ENCODE data around the gene WWOX. TPM values are rescaled to one million over a fixed set of nuclear protein-coding genes. Genes with fewer than 3 reads are reported as not detected.

The WWOX gene
- total and polyA plus RNA-seq, 7 donors = 7.1 to 46.8 (median 16.1) TPM

DNA sequence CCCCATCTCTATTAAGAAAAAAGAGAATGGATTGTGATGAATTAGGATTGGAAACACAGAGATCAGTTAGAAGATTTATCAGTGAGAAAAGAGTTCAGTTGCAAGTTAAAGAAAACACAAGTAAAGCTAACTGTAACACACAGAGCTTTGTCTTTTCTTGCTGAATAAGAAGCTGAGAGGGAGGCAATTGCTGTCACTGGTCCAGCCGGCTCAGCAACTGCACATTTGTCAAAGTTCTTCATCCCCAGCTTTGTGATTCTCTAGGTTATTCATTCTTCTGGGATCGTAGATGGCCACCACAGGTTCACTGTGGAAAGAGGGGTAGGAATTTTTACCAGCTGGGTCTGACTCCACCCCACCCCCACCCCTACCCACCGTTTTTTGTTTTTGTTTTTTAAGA lies 615.7 kb downstream of the WWOX start:
- intact Hi-C loops (cut with DNase I) = no loop called here
- no peak for TF ChIP-seq EP300 (IDR thresholded peaks at IDR 0.05)
- no peak for TF ChIP-seq POLR2AphosphoS5 (IDR thresholded peaks at IDR 0.05)
- TF ChIP-seq POLR2A (IDR thresholded peaks at IDR 0.05) = no peak
- TF ChIP-seq, protein P1, sequence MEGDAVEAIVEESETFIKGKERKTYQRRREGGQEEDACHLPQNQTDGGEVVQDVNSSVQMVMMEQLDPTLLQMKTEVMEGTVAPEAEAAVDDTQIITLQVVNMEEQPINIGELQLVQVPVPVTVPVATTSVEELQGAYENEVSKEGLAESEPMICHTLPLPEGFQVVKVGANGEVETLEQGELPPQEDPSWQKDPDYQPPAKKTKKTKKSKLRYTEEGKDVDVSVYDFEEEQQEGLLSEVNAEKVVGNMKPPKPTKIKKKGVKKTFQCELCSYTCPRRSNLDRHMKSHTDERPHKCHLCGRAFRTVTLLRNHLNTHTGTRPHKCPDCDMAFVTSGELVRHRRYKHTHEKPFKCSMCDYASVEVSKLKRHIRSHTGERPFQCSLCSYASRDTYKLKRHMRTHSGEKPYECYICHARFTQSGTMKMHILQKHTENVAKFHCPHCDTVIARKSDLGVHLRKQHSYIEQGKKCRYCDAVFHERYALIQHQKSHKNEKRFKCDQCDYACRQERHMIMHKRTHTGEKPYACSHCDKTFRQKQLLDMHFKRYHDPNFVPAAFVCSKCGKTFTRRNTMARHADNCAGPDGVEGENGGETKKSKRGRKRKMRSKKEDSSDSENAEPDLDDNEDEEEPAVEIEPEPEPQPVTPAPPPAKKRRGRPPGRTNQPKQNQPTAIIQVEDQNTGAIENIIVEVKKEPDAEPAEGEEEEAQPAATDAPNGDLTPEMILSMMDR (IDR thresholded peaks at IDR 0.05) = no peak
- Histone ChIP-seq H3K4me3 (no peak overlapping the region), H3K27me3 (no peaks in the 10 kb centered on the region), H3K9me3 (no peaks in the 10 kb centered on the region), H3K27ac (no peak overlapping the region), H3K4me1 (no peaks in the 10 kb centered on the region), H3K36me3 (no peaks in the 10 kb centered on the region)
- 69 to 82% methylated on average over 3 of the region's 3 CpGs for WGBS, 2 donors
- no peak for DNase-seq

DNA sequence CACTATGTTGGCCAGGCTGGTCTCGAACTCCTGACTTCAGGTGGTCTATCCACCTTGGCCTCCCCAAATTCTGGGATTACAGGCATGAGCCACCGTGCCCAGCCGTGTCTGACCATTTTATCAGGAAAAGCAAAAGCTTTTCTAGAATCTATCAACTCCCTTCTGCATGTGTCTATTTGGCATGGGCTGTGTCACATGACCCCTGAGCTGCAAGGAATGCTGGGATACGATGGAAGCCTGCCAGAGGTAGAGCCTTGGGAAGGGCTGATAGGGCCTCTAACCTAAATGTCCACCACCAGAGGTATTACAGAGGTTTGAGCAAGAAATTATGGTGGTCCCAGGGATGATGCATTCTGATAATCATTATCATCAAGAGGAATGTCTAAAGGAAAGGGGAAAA lies 616.2 kb downstream of the WWOX start:
- Histone ChIP-seq H3K4me3 (no peak overlapping the region), H3K27ac (no peak overlapping the region), H3K36me3 (no peaks in the 10 kb centered on the region), H3K9me3 (no peaks in the 10 kb centered on the region), H3K27me3 (no peaks in the 10 kb centered on the region), H3K4me1 (peaks cover 0 to 3% (median 0%) of the 10 kb centered on the region in 4 donors)
- TF ChIP-seq, protein P1 (IDR thresholded peaks at IDR 0.05) = no peak
- TF ChIP-seq EP300 (IDR thresholded peaks at IDR 0.05) (no peak), POLR2AphosphoS5 (IDR thresholded peaks at IDR 0.05) (no peak), POLR2A (IDR thresholded peaks at IDR 0.05) (no peak)
- intact Hi-C loops (cut with DNase I) = no loop called here
- 92 to 93% methylated on average over 4 of the region's 4 CpGs for WGBS, 2 donors
- no peak for DNase-seq

DNA sequence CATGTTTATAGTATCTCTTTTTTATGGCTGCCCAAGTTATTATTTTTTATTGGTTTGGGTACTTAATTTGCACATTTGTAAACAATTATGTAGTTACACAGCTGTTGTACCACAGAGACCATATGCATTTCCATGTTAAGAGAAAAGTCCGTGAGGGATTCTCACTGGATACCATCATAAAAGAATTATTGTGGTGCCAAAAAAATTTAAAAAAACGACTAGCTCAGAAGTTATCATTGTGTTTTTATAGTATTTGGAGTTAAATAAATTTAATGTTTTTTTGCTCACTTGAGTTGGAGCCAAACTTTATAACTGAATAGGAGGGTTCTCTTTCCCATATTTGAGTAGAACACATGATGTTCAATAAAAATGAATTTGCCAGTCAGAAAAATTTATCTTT lies 618.7 kb downstream of the WWOX start:
- TF ChIP-seq, protein P1 (IDR thresholded peaks at IDR 0.05) = no peak
- no peak for TF ChIP-seq POLR2AphosphoS5 (IDR thresholded peaks at IDR 0.05)
- TF ChIP-seq POLR2A (IDR thresholded peaks at IDR 0.05) = no peak
- TF ChIP-seq EP300 (IDR thresholded peaks at IDR 0.05) = no peak
- 47 to 73% methylated on average over 2 of the region's 2 CpGs for WGBS, 2 donors
- no peaks in the 10 kb centered on the region for H3K36me3 ChIP-seq
- H3K4me3 ChIP-seq = no peak overlapping the region
- no peak overlapping the region for H3K27ac ChIP-seq
- H3K27me3 ChIP-seq = no peaks in the 10 kb centered on the region
- H3K9me3 ChIP-seq = no peaks in the 10 kb centered on the region
- peaks cover 0 to 3% (median 0%) of the 10 kb centered on the region in 4 donors for H3K4me1 ChIP-seq
- DNase-seq = no peak
- intact Hi-C loops (cut with DNase I) = no loop called here

DNA sequence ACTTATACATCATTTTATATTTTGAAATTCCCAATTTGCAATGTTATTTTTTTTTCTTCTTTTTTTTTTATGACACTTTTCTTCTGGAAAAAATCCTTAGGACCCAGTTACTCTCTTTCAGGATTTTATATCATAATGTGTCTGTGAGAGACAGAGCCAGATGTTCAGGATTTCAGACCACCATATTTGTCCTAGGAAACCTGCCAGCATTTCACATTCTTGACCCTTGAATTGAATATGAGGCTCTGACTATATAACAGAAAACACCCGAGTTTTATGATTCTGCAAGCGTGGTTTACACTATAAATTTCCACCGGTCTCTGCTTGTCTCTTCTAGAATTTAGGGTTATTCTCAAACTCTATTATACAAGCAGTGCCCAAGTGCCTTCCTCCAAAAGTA lies 621.0 kb downstream of the WWOX start:
- peaks cover 0 to 3% (median 0%) of the 10 kb centered on the region in 4 donors for H3K4me1 ChIP-seq
- DNase-seq = no peak
- H3K27me3 ChIP-seq = no peaks in the 10 kb centered on the region
- WGBS, 2 donors = 14 to 55% methylated on average over 3 of the region's 3 CpGs
- intact Hi-C loops (cut with DNase I) = no loop called here
- H3K9me3 ChIP-seq = no peaks in the 10 kb centered on the region
- no peak overlapping the region for H3K4me3 ChIP-seq
- H3K36me3 ChIP-seq = no peaks in the 10 kb centered on the region
- H3K27ac ChIP-seq = no peak overlapping the region
- TF ChIP-seq, protein P1 (IDR thresholded peaks at IDR 0.05) = no peak
- TF ChIP-seq EP300 (IDR thresholded peaks at IDR 0.05) = no peak
- TF ChIP-seq POLR2A (IDR thresholded peaks at IDR 0.05) = no peak
- no peak for TF ChIP-seq POLR2AphosphoS5 (IDR thresholded peaks at IDR 0.05)

DNA sequence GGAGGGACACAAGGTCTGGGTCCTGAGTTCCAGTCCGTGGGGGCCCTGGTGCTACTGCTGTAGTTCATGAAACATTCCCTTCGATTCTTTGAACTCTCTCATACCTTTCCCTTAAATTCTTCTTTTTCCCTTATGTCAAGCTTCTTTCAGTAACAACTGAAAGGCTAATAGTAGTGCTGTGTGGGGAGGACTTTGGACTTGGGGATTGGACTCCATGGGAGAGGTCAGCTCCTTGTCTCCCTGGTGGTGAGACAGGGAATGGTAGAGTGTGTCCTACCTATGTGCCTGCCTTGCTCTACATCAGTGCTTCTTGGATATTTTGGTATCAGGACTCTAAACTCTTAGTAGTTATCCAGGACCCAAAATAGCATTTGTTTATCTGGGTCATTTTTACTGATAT lies 628.1 kb downstream of the WWOX start:
- Histone ChIP-seq H3K27me3 (no peaks in the 10 kb centered on the region), H3K36me3 (no peaks in the 10 kb centered on the region), H3K9me3 (no peaks in the 10 kb centered on the region), H3K4me1 (no peaks in the 10 kb centered on the region), H3K4me3 (no peak overlapping the region), H3K27ac (no peak overlapping the region)
- 81 to 92% methylated on average over 2 of the region's 2 CpGs for WGBS, 2 donors
- TF ChIP-seq EP300 (IDR thresholded peaks at IDR 0.05) = no peak
- TF ChIP-seq, protein P1 (IDR thresholded peaks at IDR 0.05) = no peak
- TF ChIP-seq POLR2A (IDR thresholded peaks at IDR 0.05) = no peak
- TF ChIP-seq POLR2AphosphoS5 (IDR thresholded peaks at IDR 0.05) = no peak
- intact Hi-C loops (cut with DNase I) = no loop called here
- DNase-seq = no peak
